K562 (cell line): ENCODE results near the gene CNPY4. TPM values are rescaled to one million over a fixed set of nuclear protein-coding genes. Genes with fewer than 3 reads are reported as not detected.

ENCODE experiments used
- AFF4 ChIP-seq: sonication (generic); formaldehyde crosslinking; IDR thresholded peaks from 2 replicates; pipeline ENCODE4 v1.8.0; 2023; ENCODE audit warnings: mild to moderate bottlenecking, missing genetic modification reagents
- CBFB ChIP-seq: sonication (generic); formaldehyde crosslinking; IDR thresholded peaks from 2 replicates; pipeline ENCODE4 v1.4.0; 2020; ENCODE audit warnings: mild to moderate bottlenecking, missing genetic modification reagents
- CLOCK ChIP-seq: fragments of 250-450 bp; sonication (Bioruptor Pico); IDR thresholded peaks from 2 replicates; pipeline ENCODE4 v1.4.0; 2020; ENCODE audit warnings: mild to moderate bottlenecking, moderate library complexity, borderline replicate concordance
- E2F1 ChIP-seq: sonication (generic); formaldehyde crosslinking; IDR thresholded peaks from 2 replicates; pipeline ENCODE4 v1.8.1; 2023; ENCODE audit warnings: mild to moderate bottlenecking, missing genetic modification reagents, moderate library complexity
- GABPA ChIP-seq: fragments of 200-800 bp; sonication (Bioruptor generic); conservative IDR thresholded peaks from 2 replicates; pipeline ENCODE4 v1.6.1; 2016; ENCODE audit warnings: low read depth, missing genetic modification characterization, missing compliant biosample characterization
- HMGN3 ChIP-seq: IDR thresholded peaks from 2 replicates; pipeline ENCODE4 v1.6.1; 2011; ENCODE audit warnings: borderline replicate concordance, low read depth, mild to moderate bottlenecking, mixed read lengths, low read length; ENCODE audit not compliant: insufficient read length; ENCODE audit errors: extremely low read depth
- HMGXB4 ChIP-seq: sonication (generic); formaldehyde crosslinking; IDR thresholded peaks from 2 replicates; pipeline ENCODE4 v1.8.1; 2023; ENCODE audit warnings: mild to moderate bottlenecking, missing genetic modification reagents
- POLR2G ChIP-seq: fragments of 200-400 bp; formaldehyde crosslinking; IDR thresholded peaks from 2 replicates; pipeline ENCODE4 v1.6.1; 2017; ENCODE audit warnings: low read depth, mild to moderate bottlenecking, antibody characterized with exemption, low read length, moderate library complexity
- SOX6 ChIP-seq: fragments of 450-650 bp; IDR thresholded peaks from 2 replicates; pipeline ENCODE4 v1.6.1; 2014; ENCODE audit warnings: mild to moderate bottlenecking
- TCF7 ChIP-seq: sonication (generic); IDR thresholded peaks from 2 replicates; pipeline ENCODE4 v1.6.1; 2016; ENCODE audit warnings: antibody characterized with exemption, borderline replicate concordance
- THAP12 ChIP-seq: fragments of 250-450 bp; sonication (Bioruptor Pico); IDR thresholded peaks from 2 replicates; pipeline ENCODE4 v1.9.0; 2021; ENCODE audit warnings: mild to moderate bottlenecking, inconsistent platforms
- ZC3H4 ChIP-seq: sonication (generic); formaldehyde crosslinking; IDR thresholded peaks from 2 replicates; pipeline ENCODE4 v1.9.0; 2021; ENCODE audit warnings: missing genetic modification reagents, borderline replicate concordance
- ZNF23 ChIP-seq: fragments of 250-450 bp; sonication (Bioruptor Pico); IDR thresholded peaks from 2 replicates; pipeline ENCODE4 v1.4.0; 2020; ENCODE audit warnings: mild to moderate bottlenecking
- polyA plus RNA-seq, 8 experiments: library from polyadenylated mRNA; depleted of rRNA in 4 of 8; stranded (reverse) in 5 of 8; unstranded in 3 of 8; fragments of >200 nt; fragmentation: Nextera tagmentation in 2 of 8; fragmentation: Illumina TruSeq in 1 of 8; extraction: Ambion mirVana in 2 of 8; extraction: Trizol in 1 of 8; gene quantifications; 2 replicates each; pipeline versions ENCODE4 v1.2.1 to v1.2.3, GENCODE V29; 2011 to 2014; ENCODE audit warnings: inconsistent platforms in 1 of 8, missing spikeins in 1 of 8
- total RNA-seq, 7 experiments: library from RNA; depleted of rRNA in 6 of 7; stranded (reverse); fragments of >200 nt in 6 of 7; fragmentation: Illumina TruSeq in 2 of 7; extraction: Trizol in 2 of 7; gene quantifications; 2 replicates each; pipeline versions ENCODE4 v1.2.1 to v1.2.3, GENCODE V29; 2011 to 2021; ENCODE audit warnings: low replicate concordance in 1 of 7

The CNPY4 gene
- total and polyA plus RNA-seq, 9 of the 15 experiments (the other 6 are each of a cell fraction or from before 2014, with no cell fraction given): 1.9 to 11.2 (median 7.0) TPM

GRCh38 chr7:100127866-100128636 is 8.6 kb downstream of the CNPY4 start (continued):
- TF ChIP-seq CLOCK (CRISPR knock-in tag): no peak
- TF ChIP-seq HMGN3: peak; percentile 12
- no peak for TF ChIP-seq ZNF23
- no peak for TF ChIP-seq GABPA
- no peak for TF ChIP-seq E2F1 (CRISPR knock-in tag)
- 0 out of 2 replicates have a peak, but pooled peaks have one; percentile 31 for TF ChIP-seq POLR2G
- TF ChIP-seq CBFB: 0 out of 2 replicates have a peak, but pooled peaks have one; percentile 43
- TF ChIP-seq SOX6: 0 out of 2 replicates have a peak, but pooled peaks have one; percentile 1
- no peak for TF ChIP-seq TCF7
- TF ChIP-seq ZC3H4: 0 out of 2 replicates have a peak, but pooled peaks have one; percentile 72
- TF ChIP-seq AFF4: peak; percentile 23; the same call in 1 of the 2 replicates
- TF ChIP-seq THAP12 (CRISPR knock-in tag): 0 out of 2 replicates have a peak, but pooled peaks have one; percentile 6
- 0 out of 2 replicates have a peak, but pooled peaks have one; percentile 0 for TF ChIP-seq HMGXB4 (CRISPR knock-in tag)
